ENCODE results near the gene FAM118B.

The FAM118B gene

DNA sequence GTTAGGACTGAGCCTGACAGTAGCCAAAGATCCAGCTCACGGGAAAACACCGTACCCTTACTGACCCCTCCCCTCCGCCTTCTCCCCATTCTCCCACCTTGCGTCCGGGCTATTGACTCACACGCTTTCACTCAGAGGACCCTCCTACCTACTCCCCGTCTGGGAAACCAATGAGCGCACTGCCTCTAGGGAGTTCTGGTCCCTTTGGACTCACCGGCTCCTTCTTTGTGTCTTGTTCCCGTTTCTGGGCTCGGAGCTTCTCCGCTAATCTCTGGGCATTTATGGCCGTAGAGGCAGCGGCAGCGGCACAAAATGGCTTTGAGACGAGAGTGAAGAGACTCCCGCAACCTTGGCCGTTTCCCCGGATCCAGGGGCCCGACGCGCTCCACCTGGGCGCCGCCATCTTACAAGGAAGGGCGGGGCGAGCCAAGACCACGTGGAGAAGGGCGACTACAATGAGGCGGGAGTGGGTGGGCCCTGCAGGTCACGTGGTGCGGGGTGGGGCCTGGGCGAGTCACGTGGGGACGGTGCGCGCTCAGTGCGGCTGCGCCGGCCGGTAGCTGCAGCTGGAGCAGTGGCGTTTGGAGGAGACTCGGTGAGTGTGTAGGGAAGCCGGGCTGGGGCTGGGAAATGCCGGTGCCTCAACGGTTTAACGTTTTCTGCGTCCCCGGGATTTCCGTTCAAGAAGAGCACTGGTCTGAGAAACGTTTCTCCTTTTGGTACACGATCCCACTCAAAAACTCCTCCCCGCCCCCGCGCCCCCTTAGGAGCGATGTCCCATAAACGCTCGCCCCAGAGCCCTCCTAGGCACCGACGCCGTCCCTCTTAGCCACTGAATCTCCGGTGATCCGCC is at the start of gene FAM118B, which contains the start of gene RPUSD4:
Gene FAM118B, plus strand, starts transcription at position 547 of the 853 bp plus-strand sequence. CDS start 23,220 bp downstream, outside the sequence.
Gene RPUSD4, minus strand, starts transcription at position 415 of the 853 bp plus-strand sequence. Its CDS starts 12 bp downstream, at position 403.
- DNase-seq: peak; percentile 98

DNA sequence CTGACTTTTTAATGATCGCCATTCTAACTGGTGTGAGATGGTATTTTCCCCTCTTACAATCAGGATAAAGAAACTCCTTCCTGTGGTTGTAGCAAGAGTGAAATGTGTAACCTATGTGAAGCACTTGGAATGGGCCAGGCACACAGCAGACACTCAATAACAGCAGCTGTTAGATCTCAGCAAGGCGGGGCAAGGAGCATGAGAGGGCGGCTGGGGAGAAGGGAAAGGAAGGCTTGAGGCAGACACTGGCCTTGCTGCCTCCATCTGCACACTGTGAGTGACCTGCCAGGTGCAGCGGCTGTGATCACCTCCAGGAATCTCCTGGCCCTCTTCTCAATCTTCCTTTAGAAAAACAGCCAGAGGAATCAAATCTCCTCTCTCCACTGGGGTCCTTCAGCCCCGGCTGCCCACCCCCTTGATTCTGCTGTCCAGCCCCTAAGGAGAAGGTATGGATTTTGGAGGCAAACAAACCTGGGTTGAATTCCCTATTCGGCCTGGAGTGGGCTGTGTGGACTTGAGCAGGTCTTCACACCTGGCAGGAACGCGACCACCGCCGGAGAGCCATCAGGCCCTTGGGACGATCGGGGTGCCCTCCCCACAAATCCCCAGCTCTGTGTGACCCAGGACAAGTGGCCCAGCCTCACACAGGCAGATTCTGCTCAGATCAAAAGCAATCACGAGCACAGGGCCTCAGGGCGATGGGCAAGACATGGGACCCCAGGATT is 49.1 kb upstream of the FAM118B start:
- peak; percentile 61 for DNase-seq

GRCh38 chr11:126163074-126163700 is 48.4 kb upstream of the FAM118B start:
- peak; percentile 96 for DNase-seq

DNA sequence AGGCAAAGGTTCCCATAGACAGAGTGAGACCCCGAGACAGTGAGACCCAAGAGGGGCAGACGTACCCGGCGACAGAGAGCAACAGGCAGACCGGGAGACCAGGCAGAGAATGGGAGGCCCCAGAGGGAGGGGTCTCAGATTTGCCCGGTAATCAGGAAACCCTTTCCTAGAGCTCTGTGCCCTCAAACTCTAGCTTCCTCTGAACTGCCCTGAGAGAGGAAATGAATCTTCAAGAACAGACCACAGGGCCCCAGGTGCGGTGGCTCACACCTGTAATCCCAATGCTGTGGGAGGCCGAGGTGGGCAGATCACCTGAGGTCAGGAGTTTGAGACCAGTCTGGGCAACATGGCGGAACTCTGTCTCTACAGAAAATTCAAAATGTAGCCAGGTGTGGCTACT is 47.8 kb upstream of the FAM118B start:
- no peak for DNase-seq

DNA sequence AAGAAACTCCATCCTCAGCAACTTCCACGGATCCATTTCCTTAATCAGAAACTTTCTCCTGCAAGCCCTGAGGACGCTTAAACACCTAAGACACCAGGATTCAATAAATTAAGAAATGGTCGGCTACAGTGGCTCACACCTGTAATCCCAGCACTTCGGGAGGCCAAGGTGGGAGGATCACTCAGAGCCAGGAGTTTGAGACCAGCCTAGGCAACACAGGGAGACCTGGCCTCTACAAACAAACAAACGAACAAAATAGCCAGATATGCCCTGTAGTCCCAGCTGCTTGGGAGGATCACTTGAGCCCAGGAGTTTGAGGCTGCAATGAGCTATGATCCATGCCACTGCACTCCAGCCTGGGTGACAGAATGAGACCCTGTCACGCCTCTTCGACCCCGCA is 46.8 kb upstream of the FAM118B start:
- no peak for DNase-seq

DNA sequence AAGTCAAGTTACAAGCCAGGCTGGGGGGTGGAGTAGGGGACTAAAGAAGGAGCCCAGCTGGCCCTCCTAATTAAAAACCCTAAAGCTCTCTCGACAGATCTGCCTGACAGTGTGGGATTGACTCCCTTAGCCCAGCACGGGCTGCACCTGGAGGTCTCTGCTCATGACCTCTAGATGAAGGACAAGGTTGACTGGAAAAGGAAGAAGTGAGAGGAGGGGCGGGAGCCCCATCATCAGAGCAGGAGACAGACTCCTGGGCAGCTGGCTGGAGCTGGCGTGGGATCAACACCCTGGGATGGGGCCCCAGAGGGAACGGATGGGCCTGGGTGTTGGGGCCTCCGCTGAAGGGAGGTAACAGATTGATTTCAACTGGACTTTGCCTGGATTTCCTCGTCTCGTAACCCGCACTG is 46.3 kb upstream of the FAM118B start:
- DNase-seq: peak; percentile 68

DNA sequence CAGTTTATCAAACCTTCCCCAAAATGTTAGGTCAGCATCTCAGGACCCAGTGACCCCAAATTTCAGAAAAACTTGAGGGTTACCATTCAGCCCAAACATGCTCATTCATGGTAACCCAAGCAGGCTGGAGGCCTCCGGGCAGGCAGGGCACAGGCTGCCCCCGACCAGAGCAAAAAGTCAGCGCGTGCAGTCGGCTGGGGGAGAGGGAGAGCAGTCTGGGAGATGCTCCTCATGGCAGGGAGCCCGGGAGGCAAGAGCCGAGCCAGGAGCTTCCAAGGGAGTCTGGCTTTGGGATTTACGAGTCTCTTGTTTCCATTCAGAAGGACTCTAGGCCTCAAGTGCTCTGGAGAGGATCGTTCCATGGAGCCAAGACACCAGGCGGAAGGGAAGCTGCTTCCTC is 45.8 kb upstream of the FAM118B start:
- no peak for DNase-seq

GRCh38 chr11:126166413-126166812 is 45.2 kb upstream of the FAM118B start:
- DNase-seq: no peak

- DNase-seq: no peak
Observed at GRCh38 chr11:126167488-126167887, 44.1 kb upstream of the FAM118B start.

DNA sequence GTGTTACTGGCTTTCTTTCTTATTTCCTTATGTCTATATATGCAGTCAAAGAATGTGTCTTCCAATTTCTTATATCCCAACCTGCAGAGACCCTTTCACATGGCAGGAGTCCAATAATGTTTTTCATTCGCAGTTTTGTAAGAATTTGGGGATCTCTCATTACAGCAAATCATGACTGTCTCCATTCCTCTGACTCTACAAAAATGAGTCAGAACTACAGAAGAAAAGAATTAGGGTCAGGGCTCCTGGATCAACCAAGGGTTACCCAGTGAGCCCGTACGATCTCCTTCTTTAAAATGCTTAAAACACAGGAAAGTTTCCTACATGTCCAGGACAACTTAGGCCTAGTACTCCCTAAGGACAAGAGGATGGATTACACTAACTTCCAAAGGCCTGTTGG is 42.3 kb upstream of the FAM118B start:
- no peak for DNase-seq

DNA sequence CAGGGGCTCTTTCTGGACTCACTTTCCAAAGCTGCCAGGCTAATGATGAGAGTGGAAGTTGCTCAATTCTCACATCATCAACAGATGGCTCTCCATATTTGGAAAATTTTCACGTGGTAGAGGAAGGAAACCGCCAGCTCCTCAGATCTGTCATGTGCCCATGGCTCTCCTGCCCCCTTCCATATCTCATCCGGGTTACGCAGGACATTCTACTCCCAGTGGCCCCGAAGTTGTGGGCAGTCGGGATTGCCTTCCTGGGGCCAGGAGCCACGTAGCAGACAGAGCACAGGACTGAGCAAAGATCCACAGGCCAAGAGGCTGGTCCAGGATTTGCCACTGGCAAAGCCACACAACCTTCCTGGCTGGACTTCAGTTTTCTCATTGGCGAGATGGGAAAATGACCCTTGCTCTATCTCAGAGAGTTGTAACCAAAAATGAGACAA is 39.0 kb upstream of the FAM118B start:
- DNase-seq: no peak

- DNase-seq: no peak
Observed at GRCh38 chr11:126173257-126173656, 38.3 kb upstream of the FAM118B start.

- DNase-seq: no peak
Observed at GRCh38 chr11:126174816-126175215, 36.8 kb upstream of the FAM118B start.

DNA sequence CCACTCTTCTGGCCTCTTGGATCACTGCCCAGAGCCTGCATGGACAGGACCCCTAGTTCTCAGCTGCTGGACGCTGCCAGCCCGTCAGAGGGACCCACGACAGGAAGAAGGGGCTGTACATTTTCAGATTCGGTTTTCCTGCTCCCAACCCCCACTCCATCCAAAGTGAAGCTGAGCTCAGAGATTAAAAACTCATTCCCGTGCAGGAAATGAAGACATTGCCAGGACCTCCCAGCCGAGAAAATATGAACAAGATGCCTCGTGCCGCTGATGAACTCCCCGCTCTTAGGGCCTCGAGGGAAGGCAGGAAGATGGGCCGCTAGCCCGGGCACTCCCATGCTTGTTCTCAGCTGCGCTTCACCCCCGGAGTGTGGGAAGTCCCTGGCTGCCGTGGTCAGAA is 36.2 kb upstream of the FAM118B start:
- peak; percentile 63 for DNase-seq

DNA sequence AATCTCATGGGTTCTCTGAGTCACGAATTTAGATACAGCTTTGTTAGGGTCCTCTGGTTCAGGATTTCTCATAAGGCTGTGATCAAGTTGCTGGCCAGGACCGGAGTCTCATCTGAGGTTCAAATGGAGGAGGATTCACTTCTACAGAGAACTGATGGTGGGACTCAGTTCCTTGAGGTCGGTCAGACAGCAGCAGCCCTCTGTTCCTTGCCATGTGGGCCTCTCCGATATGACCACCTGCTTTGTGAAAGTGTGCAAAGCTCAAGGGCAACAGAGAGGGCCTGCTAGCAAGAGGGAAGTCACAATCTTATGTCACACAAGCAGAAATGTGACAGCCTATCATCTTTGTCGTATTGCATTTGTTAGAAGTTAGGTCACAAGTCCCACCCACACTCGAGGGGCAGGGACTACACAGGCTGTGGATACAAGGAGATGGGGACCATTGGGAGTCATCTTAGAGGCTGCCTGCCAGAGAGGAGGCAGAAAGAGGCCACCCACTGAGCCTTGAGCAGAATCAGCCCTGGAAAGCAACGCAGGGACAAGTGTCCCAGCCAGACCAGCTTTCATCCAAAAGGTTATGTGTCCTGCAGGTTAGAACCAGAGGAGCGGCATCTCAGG is 34.6 kb upstream of the FAM118B start:
- no peak for DNase-seq

- DNase-seq: no peak
Observed at GRCh38 chr11:126181939-126182730, 29.4 kb upstream of the FAM118B start.

GRCh38 chr11:126182787-126183445 is 28.7 kb upstream of the FAM118B start:
- DNase-seq: no peak

- DNase-seq: peak; percentile 58
Observed at GRCh38 chr11:126185259-126186024, 26.1 kb upstream of the FAM118B start.

GRCh38 chr11:126186025-126186698 is 25.4 kb upstream of the FAM118B start:
- no peak for DNase-seq
